GM23338 (cell line): ENCODE results near the gene TMEM167B. TPM values are rescaled to one million over a fixed set of nuclear protein-coding genes. Genes with fewer than 3 reads are reported as not detected.

Experiments used
- ATAC-seq: fragments of 200-7000 bp; cut with Tn5 transposase; 3 replicates; pipeline ENCODE4 v1.9.1; 2020
- DNase-seq: peaks from one replicate; pipeline ENCODE4 v3.0.0-alpha.2; 2015; ENCODE audit warnings: low spot score
- H2AFZ ChIP-seq: fragments of 200-600 bp; sonication (generic); 2 replicates; pipeline ENCODE4 v1.8.0; 2016; ENCODE audit warnings: antibody characterized with exemption, mild to moderate bottlenecking, moderate library complexity
- H3F3A ChIP-seq: fragments of 200-600 bp; sonication (generic); replicated peaks from 2 replicates; pipeline ENCODE4 v1.8.0; 2017; ENCODE audit warnings: antibody characterized with exemption, mixed run types, low read depth
- H3K27ac ChIP-seq: fragments of 200-600 bp; sonication (generic); 2 replicates; pipeline ENCODE4 v1.6.1; 2016; ENCODE audit warnings: low read depth
- H3K27me3 ChIP-seq: fragments of 200-600 bp; sonication (generic); 2 replicates; pipeline ENCODE4 v1.8.0; 2016; ENCODE audit warnings: mild to moderate bottlenecking, mixed run types, moderate library complexity; ENCODE audit not compliant: insufficient read depth
- H3K36me3 ChIP-seq: fragments of 200-600 bp; sonication (generic); 2 replicates; pipeline ENCODE4 v1.8.0; 2016; ENCODE audit warnings: mild to moderate bottlenecking; ENCODE audit not compliant: insufficient read depth
- H3K4me1 ChIP-seq: fragments of 200-600 bp; sonication (generic); 2 replicates; pipeline ENCODE4 v1.8.0; 2016; ENCODE audit warnings: mild to moderate bottlenecking, moderate library complexity; ENCODE audit not compliant: insufficient read depth
- H3K4me2 ChIP-seq: fragments of 200-600 bp; sonication (generic); 2 replicates; pipeline ENCODE4 v1.7.1; 2017; ENCODE audit warnings: mixed run types
- H3K4me3 ChIP-seq: fragments of 200-600 bp; sonication (generic); 2 replicates; pipeline ENCODE4 v1.6.1; 2016; ENCODE audit warnings: mixed run types
- H3K79me2 ChIP-seq: fragments of 200-600 bp; sonication (generic); replicated peaks from 2 replicates; pipeline ENCODE4 v1.8.0; 2017; ENCODE audit warnings: mild to moderate bottlenecking; ENCODE audit not compliant: insufficient read depth
- H3K9me2 ChIP-seq: fragments of 200-600 bp; sonication (generic); 2 replicates; pipeline ENCODE4 v1.8.0; 2017; ENCODE audit not compliant: insufficient read depth
- H4K20me1 ChIP-seq: fragments of 200-600 bp; sonication (generic); replicated peaks from 2 replicates; pipeline ENCODE4 v1.8.0; 2017; ENCODE audit warnings: mild to moderate bottlenecking; ENCODE audit not compliant: insufficient read depth
- H3K27ac Mint-ChIP-seq: 2 replicates; pipeline ENCODE4 v1.8.0; 2020; ENCODE audit warnings: inconsistent platforms, mild to moderate bottlenecking, moderate library complexity, mixed read lengths
- H3K27me3 Mint-ChIP-seq: 3 replicates; pipeline ENCODE4 v1.8.0; 2022; ENCODE audit warnings: low read depth, mild to moderate bottlenecking, moderate library complexity, mixed read lengths, inconsistent platforms; ENCODE audit not compliant: insufficient read depth, poor library complexity
- H3K36me3 Mint-ChIP-seq: 3 replicates; pipeline ENCODE4 v1.8.0; 2021; ENCODE audit warnings: low read depth, mild to moderate bottlenecking, inconsistent platforms, moderate library complexity, mixed read lengths
- H3K4me1 Mint-ChIP-seq: 3 replicates; pipeline ENCODE4 v1.8.0; 2020; ENCODE audit warnings: mild to moderate bottlenecking, inconsistent platforms, mixed read lengths
- H3K4me3 Mint-ChIP-seq: 3 replicates; pipeline ENCODE4 v1.8.0; 2021; ENCODE audit warnings: moderate library complexity, mild to moderate bottlenecking, inconsistent platforms, mixed read lengths
- H3K9me3 Mint-ChIP-seq: 3 replicates; pipeline ENCODE4 v1.8.0; 2020; ENCODE audit warnings: moderate library complexity, mild to moderate bottlenecking, inconsistent platforms, mixed read lengths
- CREB1 ChIP-seq: fragments of 250-450 bp; sonication (Bioruptor Pico); IDR thresholded peaks from 2 replicates; pipeline ENCODE4 v1.5.0; 2020; ENCODE audit warnings: low read depth, mild to moderate bottlenecking, moderate library complexity
- CTCF ChIP-seq, 2 experiments: fragments of 200-600 bp in 1 of 2; sonication (generic) in 1 of 2; conservative IDR thresholded peaks; 2 replicates each; pipeline versions ENCODE4 v1.5.1 to v1.6.1; 2016 to 2017; ENCODE audit warnings: antibody characterized with exemption in 2 of 2, low read depth in 2 of 2, mild to moderate bottlenecking in 2 of 2, moderate library complexity in 1 of 2
- ETS1 ChIP-seq: IDR thresholded peaks from 2 replicates; pipeline ENCODE4 v1.6.1; 2016; ENCODE audit warnings: antibody characterized with exemption
- EZH2 ChIP-seq: fragments of 200-600 bp; sonication (generic); IDR thresholded peaks from one replicate; pipeline ENCODE4 v1.8.0; 2017; ENCODE audit warnings: antibody characterized with exemption, mild to moderate bottlenecking, low read depth; ENCODE audit not compliant: unreplicated experiment
- EZH2phosphoT487 ChIP-seq: fragments of 200-600 bp; sonication (generic); IDR thresholded peaks from one replicate; pipeline ENCODE4 v1.8.1; 2018; ENCODE audit warnings: antibody characterized with exemption; ENCODE audit not compliant: unreplicated experiment
- JUNB ChIP-seq: IDR thresholded peaks from one replicate; pipeline ENCODE4 v1.6.1; 2016; ENCODE audit warnings: antibody characterized with exemption; ENCODE audit not compliant: unreplicated experiment
- NANOG ChIP-seq: IDR thresholded peaks from 2 replicates; pipeline ENCODE4 v1.6.1; 2016; ENCODE audit warnings: antibody characterized with exemption, borderline replicate concordance
- POLR2AphosphoS5 ChIP-seq: IDR thresholded peaks from 2 replicates; pipeline ENCODE4 v1.6.1; 2016; ENCODE audit warnings: antibody characterized with exemption, low read depth
- REST ChIP-seq: IDR thresholded peaks from one replicate; pipeline ENCODE4 v1.6.1; 2018; ENCODE audit warnings: antibody characterized with exemption; ENCODE audit not compliant: unreplicated experiment
- STAT1 ChIP-seq: IDR thresholded peaks from one replicate; pipeline ENCODE4 v1.6.1; 2016; ENCODE audit warnings: antibody characterized with exemption; ENCODE audit not compliant: unreplicated experiment
- ZNF114 ChIP-seq: fragments of 250-450 bp; sonication (Bioruptor Pico); IDR thresholded peaks from 2 replicates; pipeline ENCODE4 v1.5.0; 2020; ENCODE audit warnings: mild to moderate bottlenecking, moderate library complexity
- ZNF331 ChIP-seq: fragments of 250-450 bp; sonication (Bioruptor Pico); IDR thresholded peaks from 2 replicates; pipeline ENCODE4 v1.5.0; 2020; ENCODE audit warnings: low read depth, mild to moderate bottlenecking, moderate library complexity
- ZNF462 ChIP-seq: fragments of 250-450 bp; sonication (Bioruptor Pico); IDR thresholded peaks from 2 replicates; pipeline ENCODE4 v1.5.0; 2020; ENCODE audit warnings: mild to moderate bottlenecking, moderate library complexity
- polyA plus RNA-seq: library from polyadenylated mRNA; unstranded; fragments of >200 nt; fragmentation: Nextera tagmentation; extraction: Ambion mirVana; gene quantifications from 2 replicates; pipeline ENCODE4 v1.2.1, GENCODE V29; 2016
- total RNA-seq: library from RNA; depleted of rRNA; stranded (reverse); fragments of >200 nt; shearing (Covaris generic); gene quantifications from 2 replicates; pipeline ENCODE4 v1.2.3, GENCODE V29; 2014

TMEM167B gene
- total and polyA plus RNA-seq, 2 experiments from 2014 or later, result 9.8 to 10.7 TPM

- no peaks in the 10 kb centered on the region for H3K36me3 Mint-ChIP-seq
- no peak overlapping the region for H3K27ac Mint-ChIP-seq
- Histone ChIP-seq H3K27ac (no peak overlapping the region), H4K20me1 (no peaks in the 10 kb centered on the region), H3F3A (no peaks in the 10 kb centered on the region), H3K36me3 (no peaks in the 10 kb centered on the region), H3K9me2 (no peaks in the 10 kb centered on the region), H3K27me3 (no peaks in the 10 kb centered on the region), H3K4me3 (no peak overlapping the region), H2AFZ (no peak overlapping the region), H3K4me2 (no peak overlapping the region), H3K79me2 (no peaks in the 10 kb centered on the region), H3K4me1 (no peaks in the 10 kb centered on the region)
- ATAC-seq (no peak), DNase-seq (no peak)
- H3K4me3 Mint-ChIP-seq, result no peak overlapping the region
- TF ChIP-seq ETS1, result no peak
- no peak for TF ChIP-seq ZNF331
- TF ChIP-seq EZH2phosphoT487, result no peak
- no peak for TF ChIP-seq CTCF (conservative IDR thresholded peaks at IDR 0.05; ENCODE audit: low read depth in 2 of 2)
- no peak for TF ChIP-seq STAT1
- no peak for TF ChIP-seq REST
- TF ChIP-seq ZNF462, result no peak
- TF ChIP-seq CREB1 (CRISPR knock-in tag), result no peak
- TF ChIP-seq ZNF114 (CRISPR knock-in tag), result no peak
- TF ChIP-seq JUNB, result no peak
- TF ChIP-seq NANOG, result no peak
- TF ChIP-seq EZH2, result no peak
- TF ChIP-seq POLR2AphosphoS5, result no peak
- H3K4me1 Mint-ChIP-seq, result peaks cover 2% of the 10 kb centered on the region; the same call in 1 of the 3 replicates
- no peaks in the 10 kb centered on the region for H3K9me3 Mint-ChIP-seq
- peaks cover 1% of the 10 kb centered on the region for H3K27me3 Mint-ChIP-seq
These were observed 45.4 kb downstream of the TMEM167B start for GRCh38 chr1:109135940-109136339.
